GM13977 (cell line): ENCODE results near the gene CDC42EP1.
A peak's percentile ranks its signal among the peaks of the same experiment; 100 is the strongest.

Experiments used
- DNase-seq: peaks from one replicate; pipeline ENCODE4 v3.0.0; 2012; ENCODE audit warnings: low spot score
- in situ Hi-C: fragments of 300-500 bp; cut with MboI; formaldehyde crosslinking; loops from one replicate; pipeline ENCODE4 v1.12.0; 2022; ENCODE audit warnings: low sequenced_read_pairs, low pct_unique_long_range_greater_than_20kb, mixed read lengths, inconsistent platforms; ENCODE audit not compliant: unreplicated experiment
- TF ChIP-seq, protein P1 (sequence below): IDR thresholded peaks from 2 replicates; pipeline ENCODE4 v1.5.1; 2012; ENCODE audit warnings: mild to moderate bottlenecking, control low read depth; ENCODE audit not compliant: insufficient read depth; ENCODE audit errors: extremely low read depth, missing control alignments

CDC42EP1 gene

DNA sequence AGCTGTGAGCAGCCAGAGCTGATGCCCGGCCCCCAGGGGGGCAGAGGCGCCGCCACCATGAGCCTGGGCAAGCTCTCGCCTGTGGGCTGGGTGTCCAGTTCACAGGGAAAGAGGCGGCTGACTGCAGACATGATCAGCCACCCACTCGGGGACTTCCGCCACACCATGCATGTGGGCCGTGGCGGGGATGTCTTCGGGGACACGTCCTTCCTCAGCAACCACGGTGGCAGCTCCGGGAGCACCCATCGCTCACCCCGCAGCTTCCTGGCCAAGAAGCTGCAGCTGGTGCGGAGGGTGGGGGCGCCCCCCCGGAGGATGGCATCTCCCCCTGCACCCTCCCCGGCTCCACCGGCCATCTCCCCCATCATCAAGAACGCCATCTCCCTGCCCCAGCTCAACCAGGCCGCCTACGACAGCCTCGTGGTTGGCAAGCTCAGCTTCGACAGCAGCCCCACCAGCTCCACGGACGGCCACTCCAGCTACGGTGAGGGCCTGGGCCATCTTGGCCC is 6.1 kb downstream of the CDC42EP1 start:
- in situ Hi-C loops, result no loop called here

DNA sequence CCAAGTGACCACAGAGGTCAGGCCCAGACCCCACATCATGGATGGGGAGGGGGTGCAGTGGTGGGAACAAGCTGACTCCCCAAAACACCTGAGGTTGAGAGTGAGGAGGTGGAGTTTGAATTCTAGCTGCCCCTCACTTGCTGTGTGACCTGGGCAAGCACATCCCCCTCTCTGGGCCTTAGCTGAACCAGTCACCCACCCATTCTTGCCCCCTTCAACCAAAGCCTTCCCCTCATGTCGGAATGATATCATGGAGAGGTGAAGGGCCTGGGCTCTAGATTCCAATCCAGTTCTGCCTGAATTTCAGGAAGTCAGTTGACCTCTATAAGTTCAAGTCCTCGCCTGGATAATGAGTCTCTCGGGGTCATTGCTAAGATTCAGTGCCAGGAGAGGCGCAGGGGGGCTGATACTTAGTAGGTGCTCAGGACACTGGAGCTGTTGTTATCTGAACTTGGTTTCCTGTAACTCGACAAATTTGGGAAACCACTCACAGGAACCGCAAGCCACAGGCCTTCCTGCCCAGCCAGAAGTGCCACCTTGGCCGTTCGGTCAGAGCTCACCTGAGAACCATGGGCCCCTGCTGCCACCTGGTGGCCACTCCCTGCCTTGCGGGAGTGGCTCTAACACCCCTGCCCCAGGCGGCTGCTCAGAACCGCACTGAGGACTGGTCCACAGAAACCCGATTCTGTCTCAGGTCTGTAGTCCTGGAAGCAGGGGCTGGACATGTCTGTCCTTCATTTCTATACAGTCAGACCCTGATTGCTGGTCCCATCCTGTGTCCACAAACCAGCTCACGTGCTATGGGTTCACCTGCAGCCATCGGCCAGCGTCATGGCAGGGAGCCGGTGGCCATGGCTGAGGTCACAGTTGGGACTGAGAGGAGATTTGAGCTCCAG is 6.9 kb downstream of the CDC42EP1 start:
- in situ Hi-C loops, result no loop called here
- DNase-seq, result peak; percentile 92
- TF ChIP-seq, protein P1, sequence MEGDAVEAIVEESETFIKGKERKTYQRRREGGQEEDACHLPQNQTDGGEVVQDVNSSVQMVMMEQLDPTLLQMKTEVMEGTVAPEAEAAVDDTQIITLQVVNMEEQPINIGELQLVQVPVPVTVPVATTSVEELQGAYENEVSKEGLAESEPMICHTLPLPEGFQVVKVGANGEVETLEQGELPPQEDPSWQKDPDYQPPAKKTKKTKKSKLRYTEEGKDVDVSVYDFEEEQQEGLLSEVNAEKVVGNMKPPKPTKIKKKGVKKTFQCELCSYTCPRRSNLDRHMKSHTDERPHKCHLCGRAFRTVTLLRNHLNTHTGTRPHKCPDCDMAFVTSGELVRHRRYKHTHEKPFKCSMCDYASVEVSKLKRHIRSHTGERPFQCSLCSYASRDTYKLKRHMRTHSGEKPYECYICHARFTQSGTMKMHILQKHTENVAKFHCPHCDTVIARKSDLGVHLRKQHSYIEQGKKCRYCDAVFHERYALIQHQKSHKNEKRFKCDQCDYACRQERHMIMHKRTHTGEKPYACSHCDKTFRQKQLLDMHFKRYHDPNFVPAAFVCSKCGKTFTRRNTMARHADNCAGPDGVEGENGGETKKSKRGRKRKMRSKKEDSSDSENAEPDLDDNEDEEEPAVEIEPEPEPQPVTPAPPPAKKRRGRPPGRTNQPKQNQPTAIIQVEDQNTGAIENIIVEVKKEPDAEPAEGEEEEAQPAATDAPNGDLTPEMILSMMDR, result peak; percentile 95

More for the DNA sequence above, 6.1 kb downstream of the CDC42EP1 start:
- peak; percentile 59 for DNase-seq
- TF ChIP-seq, protein P1, result no peak

DNA sequence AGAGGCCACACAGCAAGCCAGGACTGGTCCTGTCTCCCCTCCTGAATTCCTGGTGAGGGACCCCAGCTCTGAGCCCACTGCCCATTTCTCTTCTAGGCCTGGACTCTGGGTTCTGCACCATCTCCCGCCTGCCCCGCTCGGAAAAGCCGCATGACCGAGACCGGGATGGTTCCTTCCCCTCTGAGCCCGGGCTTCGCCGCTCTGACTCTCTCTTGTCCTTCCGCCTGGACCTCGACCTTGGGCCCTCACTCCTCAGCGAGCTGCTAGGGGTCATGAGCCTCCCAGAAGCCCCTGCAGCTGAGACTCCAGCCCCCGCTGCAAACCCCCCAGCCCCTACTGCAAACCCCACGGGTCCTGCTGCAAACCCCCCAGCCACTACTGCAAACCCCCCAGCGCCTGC is 7.7 kb downstream of the CDC42EP1 start:
- DNase-seq, result no peak
- in situ Hi-C loops, result no loop called here
- TF ChIP-seq, protein P1, result no peak

DNA sequence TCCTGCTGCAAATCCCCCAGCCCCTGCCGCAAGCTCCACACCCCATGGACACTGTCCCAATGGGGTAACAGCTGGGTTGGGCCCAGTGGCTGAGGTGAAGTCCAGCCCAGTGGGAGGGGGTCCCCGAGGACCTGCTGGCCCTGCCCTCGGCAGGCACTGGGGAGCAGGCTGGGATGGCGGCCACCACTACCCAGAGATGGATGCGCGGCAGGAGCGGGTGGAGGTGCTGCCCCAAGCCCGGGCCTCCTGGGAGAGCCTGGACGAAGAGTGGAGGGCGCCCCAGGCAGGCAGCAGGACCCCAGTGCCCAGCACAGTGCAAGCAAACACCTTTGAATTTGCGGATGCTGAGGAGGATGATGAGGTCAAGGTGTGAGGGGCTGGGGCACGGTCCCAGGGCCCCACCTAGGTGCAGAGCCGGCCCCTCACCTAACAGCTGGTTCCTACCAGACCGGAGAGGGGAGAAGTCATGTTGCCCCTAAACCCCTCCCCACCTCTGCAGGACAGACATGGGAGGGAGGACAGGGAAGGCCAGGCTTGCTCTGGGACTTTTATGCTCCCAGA is 8.2 kb downstream of the CDC42EP1 start:
- in situ Hi-C loops, result no loop called here
- no peak for DNase-seq
- TF ChIP-seq, protein P1, result no peak

DNA sequence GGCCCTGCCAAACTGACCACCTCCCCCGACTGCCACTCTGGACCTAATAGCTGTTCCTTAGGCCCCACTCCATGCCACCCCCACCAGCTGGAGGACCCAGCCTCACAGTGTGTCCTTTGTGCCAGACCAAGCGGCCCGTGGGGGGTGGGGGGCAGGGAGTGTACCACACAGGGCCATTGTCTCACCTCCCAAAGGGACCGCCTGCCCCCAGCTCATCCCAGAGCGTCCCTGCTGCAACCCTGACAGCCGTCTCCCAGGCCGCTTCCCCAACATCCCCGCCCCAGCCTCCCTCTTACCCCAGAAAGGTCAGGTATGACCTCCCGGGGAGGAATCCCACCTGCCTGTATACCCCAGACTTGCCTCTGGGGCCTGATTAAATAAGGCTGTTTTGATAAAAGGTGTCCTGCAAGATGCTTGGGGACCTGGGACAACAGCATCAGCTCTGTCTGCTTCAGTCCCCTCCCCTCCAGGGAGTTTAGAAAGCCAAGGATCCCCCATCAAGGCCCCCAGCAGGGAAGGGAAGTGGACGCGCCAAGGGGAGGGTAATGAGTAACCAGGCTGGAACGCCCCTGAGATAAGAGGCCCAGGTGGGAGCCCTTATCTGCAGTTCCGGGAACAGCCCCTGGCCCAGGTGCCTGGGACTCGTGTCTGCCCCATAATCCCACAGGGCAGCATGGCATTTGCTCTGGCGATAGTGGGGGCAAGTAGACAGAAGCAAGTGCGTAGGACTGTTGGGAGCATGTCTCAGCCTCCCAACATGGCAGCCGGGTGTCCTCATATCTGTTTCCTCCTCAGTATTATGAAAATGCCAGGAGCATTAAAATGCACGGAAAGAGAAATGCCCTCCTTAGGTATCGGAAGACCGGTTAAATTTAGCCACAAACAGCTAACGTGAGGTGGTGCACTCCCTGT is 9.0 kb downstream of the CDC42EP1 start:
- TF ChIP-seq, protein P1, result no peak
- no peak for DNase-seq
- in situ Hi-C loops, result no loop called here
